Measurements from ENCODE around the gene TBC1D16.
"Not testable (repeated sequence)": the region's sequence is repeated elsewhere in the genome, so short reads cannot be mapped to it uniquely, and the experiment has no call there.

Gene TBC1D16

DNA sequence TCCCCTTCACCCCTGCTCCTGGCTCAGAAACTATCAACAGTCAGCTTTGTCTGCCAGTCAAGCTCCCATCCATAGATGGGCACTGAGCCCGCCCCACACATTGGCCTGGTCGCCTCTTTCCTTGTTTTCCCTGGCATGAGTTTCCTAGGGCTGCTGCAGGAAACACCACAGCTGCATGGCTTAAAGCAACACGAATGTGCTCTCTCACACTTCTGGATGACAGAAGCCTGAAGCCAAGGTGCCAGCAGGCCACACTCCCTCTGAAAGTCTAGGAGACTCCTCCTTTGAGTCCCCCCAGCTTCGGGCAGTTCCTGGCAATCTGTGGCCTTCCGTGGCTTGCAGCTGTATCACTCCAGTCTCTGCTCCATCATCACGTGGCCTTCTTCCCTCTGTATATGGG lies 69.9 kb downstream of the TBC1D16 start:
- H3K79me2 ChIP-seq (ENCODE audit: insufficient read depth, low read length): no peaks in the 10 kb centered on the region
- H3K4me2 ChIP-seq (ENCODE audit: insufficient read depth, low read length): no peak overlapping the region
- H3K4me3 ChIP-seq (ENCODE audit: low read depth in 1 of 2, low read length in 2 of 2): no peak overlapping the region
- TF ChIP-seq, protein P1, sequence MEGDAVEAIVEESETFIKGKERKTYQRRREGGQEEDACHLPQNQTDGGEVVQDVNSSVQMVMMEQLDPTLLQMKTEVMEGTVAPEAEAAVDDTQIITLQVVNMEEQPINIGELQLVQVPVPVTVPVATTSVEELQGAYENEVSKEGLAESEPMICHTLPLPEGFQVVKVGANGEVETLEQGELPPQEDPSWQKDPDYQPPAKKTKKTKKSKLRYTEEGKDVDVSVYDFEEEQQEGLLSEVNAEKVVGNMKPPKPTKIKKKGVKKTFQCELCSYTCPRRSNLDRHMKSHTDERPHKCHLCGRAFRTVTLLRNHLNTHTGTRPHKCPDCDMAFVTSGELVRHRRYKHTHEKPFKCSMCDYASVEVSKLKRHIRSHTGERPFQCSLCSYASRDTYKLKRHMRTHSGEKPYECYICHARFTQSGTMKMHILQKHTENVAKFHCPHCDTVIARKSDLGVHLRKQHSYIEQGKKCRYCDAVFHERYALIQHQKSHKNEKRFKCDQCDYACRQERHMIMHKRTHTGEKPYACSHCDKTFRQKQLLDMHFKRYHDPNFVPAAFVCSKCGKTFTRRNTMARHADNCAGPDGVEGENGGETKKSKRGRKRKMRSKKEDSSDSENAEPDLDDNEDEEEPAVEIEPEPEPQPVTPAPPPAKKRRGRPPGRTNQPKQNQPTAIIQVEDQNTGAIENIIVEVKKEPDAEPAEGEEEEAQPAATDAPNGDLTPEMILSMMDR (IDR thresholded peaks at IDR 0.05; ENCODE audit: borderline replicate concordance, extremely low read depth, low read length, poor library complexity, severe bottlenecking): no peak
- no peak for TF ChIP-seq EZH2 (IDR thresholded peaks at IDR 0.05; ENCODE audit: borderline replicate concordance, low read depth, low read length, severe bottlenecking)
- DNase-seq (no peak), ATAC-seq (ENCODE audit: insufficient read depth, low read depth) (no peak)
- H3K4me1 ChIP-seq (ENCODE audit: insufficient read depth, low read length): no peaks in the 10 kb centered on the region; the same call in 1 of the 2 replicates
- H3K27me3 ChIP-seq (ENCODE audit: insufficient read depth, low read length, poor library complexity): no peaks in the 10 kb centered on the region
- no peaks in the 10 kb centered on the region for H4K20me1 ChIP-seq (ENCODE audit: insufficient read depth, low read length)
- H2AFZ ChIP-seq (ENCODE audit: low read depth, low read length): no peak overlapping the region
- no peaks in the 10 kb centered on the region for H3K9me3 ChIP-seq (ENCODE audit: insufficient read depth, low read length, severe bottlenecking)
- H3K9ac ChIP-seq (ENCODE audit: low read depth, low read length): no peak overlapping the region
- no peaks in the 10 kb centered on the region for H3K36me3 ChIP-seq (ENCODE audit: insufficient read depth, low read length)
- H3K27ac ChIP-seq (ENCODE audit: low read length): no peak overlapping the region

DNA sequence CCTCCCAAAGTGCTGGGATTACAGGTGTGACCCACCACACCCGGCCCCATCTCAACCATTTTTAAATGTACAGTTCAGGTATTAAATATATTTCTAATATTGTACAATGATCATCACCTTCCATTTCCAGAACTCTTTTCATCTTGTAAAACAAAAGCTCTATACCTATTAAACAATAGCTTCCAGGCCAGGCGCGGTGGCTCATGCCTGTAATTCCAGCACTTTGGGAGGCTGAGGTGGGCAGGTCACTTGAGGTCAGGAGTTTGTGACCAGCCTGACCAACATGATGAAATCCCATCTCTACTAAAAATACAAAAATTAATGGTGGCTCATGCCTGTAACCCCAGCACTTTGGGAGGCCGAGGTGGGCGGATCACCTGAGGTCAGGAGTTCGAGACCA lies 73.2 kb downstream of the TBC1D16 start:
- H3K79me2 ChIP-seq (ENCODE audit: insufficient read depth, low read length); H3K9ac ChIP-seq (ENCODE audit: low read depth, low read length); H3K4me1 ChIP-seq (ENCODE audit: insufficient read depth, low read length); H2AFZ ChIP-seq (ENCODE audit: low read depth, low read length); H3K27me3 ChIP-seq (ENCODE audit: insufficient read depth, low read length, poor library complexity); ATAC-seq (ENCODE audit: insufficient read depth, low read depth); H3K4me2 ChIP-seq (ENCODE audit: insufficient read depth, low read length); DNase-seq; H3K4me3 ChIP-seq (ENCODE audit: low read depth in 1 of 2, low read length in 2 of 2); H3K36me3 ChIP-seq (ENCODE audit: insufficient read depth, low read length); H3K27ac ChIP-seq (ENCODE audit: low read length); H3K9me3 ChIP-seq (ENCODE audit: insufficient read depth, low read length, severe bottlenecking); H4K20me1 ChIP-seq (ENCODE audit: insufficient read depth, low read length): not testable (repeated sequence)

DNA sequence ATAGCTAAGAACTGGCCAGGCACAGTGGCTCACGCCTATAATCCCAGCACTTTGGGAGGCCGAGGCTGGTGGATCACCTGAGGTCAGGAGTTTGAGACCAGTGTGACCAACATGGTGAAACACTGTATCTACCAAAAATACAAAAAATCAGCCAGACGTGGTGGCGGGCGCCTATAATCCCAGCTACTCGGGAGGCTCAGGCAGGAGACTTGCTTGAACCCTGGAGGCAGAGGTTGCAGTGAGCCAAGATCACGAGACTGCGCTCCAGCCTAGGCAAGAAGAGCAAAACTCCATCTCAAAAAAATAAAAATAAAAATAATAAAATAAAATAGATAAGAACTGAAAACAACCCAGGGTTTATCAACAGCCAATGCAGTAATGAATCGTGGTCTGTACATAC lies 74.1 kb downstream of the TBC1D16 start:
- not testable (repeated sequence) for H3K27me3 ChIP-seq (ENCODE audit: insufficient read depth, low read length, poor library complexity); H3K27ac ChIP-seq (ENCODE audit: low read length); H3K4me3 ChIP-seq (ENCODE audit: low read depth in 1 of 2, low read length in 2 of 2); H3K4me1 ChIP-seq (ENCODE audit: insufficient read depth, low read length); H3K36me3 ChIP-seq (ENCODE audit: insufficient read depth, low read length); H3K9me3 ChIP-seq (ENCODE audit: insufficient read depth, low read length, severe bottlenecking); H2AFZ ChIP-seq (ENCODE audit: low read depth, low read length); H3K9ac ChIP-seq (ENCODE audit: low read depth, low read length); ATAC-seq (ENCODE audit: insufficient read depth, low read depth); H3K4me2 ChIP-seq (ENCODE audit: insufficient read depth, low read length); DNase-seq; H3K79me2 ChIP-seq (ENCODE audit: insufficient read depth, low read length); H4K20me1 ChIP-seq (ENCODE audit: insufficient read depth, low read length)

DNA sequence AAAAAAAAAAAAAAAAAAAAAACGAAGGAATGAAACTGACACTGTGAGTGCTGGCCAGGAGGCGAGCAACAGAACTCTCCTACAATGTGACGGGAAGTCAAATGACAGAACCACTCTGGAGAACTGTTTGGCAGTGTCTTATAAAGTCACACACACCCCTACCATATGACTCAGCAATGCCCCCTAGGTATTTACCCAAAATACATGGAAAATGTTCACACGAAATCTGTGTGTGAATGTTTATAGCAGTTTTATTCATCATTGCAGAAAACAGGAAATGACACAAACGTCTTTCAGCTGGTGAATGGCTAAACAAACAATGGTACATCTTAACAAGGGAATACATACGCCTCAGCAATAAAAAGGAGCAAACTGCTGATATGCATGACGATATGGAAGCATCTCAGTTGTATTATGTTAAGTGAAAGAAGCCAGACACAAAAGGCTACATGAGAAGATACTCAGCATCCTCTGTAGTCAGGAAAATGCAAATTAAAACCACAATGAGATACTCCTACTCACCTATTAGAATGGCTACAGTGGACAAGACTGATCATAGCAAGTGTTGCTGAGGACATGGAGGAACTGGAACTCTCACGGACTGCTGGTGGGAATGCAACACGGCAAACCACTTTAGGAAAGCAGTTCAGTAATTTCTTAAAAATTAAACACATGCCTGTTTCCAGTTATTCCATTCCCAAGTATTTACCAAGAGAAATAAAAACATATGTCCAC lies 74.7 kb downstream of the TBC1D16 start:
- TF ChIP-seq, protein P1 (IDR thresholded peaks at IDR 0.05; ENCODE audit: borderline replicate concordance, extremely low read depth, low read length, poor library complexity, severe bottlenecking): no peak
- TF ChIP-seq EZH2 (IDR thresholded peaks at IDR 0.05; ENCODE audit: borderline replicate concordance, low read depth, low read length, severe bottlenecking): no peak
- H3K4me1 ChIP-seq (ENCODE audit: insufficient read depth, low read length): no peaks in the 10 kb centered on the region; the same call in 1 of the 2 replicates
- H3K36me3 ChIP-seq (ENCODE audit: insufficient read depth, low read length): no peaks in the 10 kb centered on the region
- H3K79me2 ChIP-seq (ENCODE audit: insufficient read depth, low read length): no peaks in the 10 kb centered on the region
- DNase-seq (no peak), ATAC-seq (ENCODE audit: insufficient read depth, low read depth) (no peak)
- no peaks in the 10 kb centered on the region for H3K9me3 ChIP-seq (ENCODE audit: insufficient read depth, low read length, severe bottlenecking)
- H3K27me3 ChIP-seq (ENCODE audit: insufficient read depth, low read length, poor library complexity): no peaks in the 10 kb centered on the region
- H2AFZ ChIP-seq (ENCODE audit: low read depth, low read length): no peak overlapping the region
- H3K4me2 ChIP-seq (ENCODE audit: insufficient read depth, low read length): no peak overlapping the region
- H4K20me1 ChIP-seq (ENCODE audit: insufficient read depth, low read length): no peaks in the 10 kb centered on the region
- H3K4me3 ChIP-seq (ENCODE audit: low read depth in 1 of 2, low read length in 2 of 2): no peak overlapping the region
- H3K27ac ChIP-seq (ENCODE audit: low read length): no peak overlapping the region
- H3K9ac ChIP-seq (ENCODE audit: low read depth, low read length): no peak overlapping the region
